IgD-negative memory B cell (primary cell): ENCODE data around the gene SEPTIN5. TPM values are rescaled to one million over a fixed set of nuclear protein-coding genes. Genes with fewer than 3 reads are reported as not detected.

ENCODE experiments used
- H3K27ac Mint-ChIP-seq, 3 donors: one replicate each; pipeline ENCODE4 v1.8.0; 2020 to 2022; ENCODE audit warnings: mild to moderate bottlenecking in 3 of 3, mixed read lengths in 3 of 3, moderate library complexity in 1 of 3
- H3K27me3 Mint-ChIP-seq: one replicate; pipeline ENCODE4 v1.8.0; 2021; ENCODE audit warnings: mixed read lengths
- H3K36me3 Mint-ChIP-seq: one replicate; pipeline ENCODE4 v1.8.0; 2020; ENCODE audit warnings: mild to moderate bottlenecking, mixed read lengths
- H3K4me1 Mint-ChIP-seq, 3 donors: one replicate each; pipeline ENCODE4 v1.8.0; 2020 to 2022; ENCODE audit warnings: mixed read lengths in 3 of 3, mild to moderate bottlenecking in 1 of 3
- H3K4me3 Mint-ChIP-seq, 4 donors: one replicate each; pipeline ENCODE4 v1.8.0; 2020 to 2022; ENCODE audit warnings: mild to moderate bottlenecking in 4 of 4, mixed read lengths in 4 of 4, moderate library complexity in 3 of 4
- H3K9me3 Mint-ChIP-seq, 3 donors: one replicate each; pipeline ENCODE4 v1.8.0; 2020 to 2021; ENCODE audit warnings: mixed read lengths in 3 of 3, mild to moderate bottlenecking in 1 of 3
- polyA plus RNA-seq: library from polyadenylated mRNA; unstranded; fragments of 300-500 nt; fragmentation: Illumina TruSeq; gene quantifications from one replicate; pipeline ENCODE4 v1.2.3, GENCODE V29; 2021

Gene SEPTIN5
- polyA plus RNA-seq, 1 donor from 2014 or later, result 0.43 TPM

GRCh38 chr22:19740586-19740985 lies 26.3 kb downstream of the SEPTIN5 start:
- Mint-ChIP-seq H3K4me3 (no peak overlapping the region), H3K27me3 (no peaks in the 10 kb centered on the region), H3K9me3 (no peaks in the 10 kb centered on the region), H3K4me1 (no peaks in the 10 kb centered on the region), H3K36me3 (no peaks in the 10 kb centered on the region), H3K27ac (no peak overlapping the region)

GRCh38 chr22:19741053-19741452 lies 26.8 kb downstream of the SEPTIN5 start:
- Mint-ChIP-seq H3K4me3 (no peak overlapping the region), H3K4me1 (no peaks in the 10 kb centered on the region), H3K36me3 (no peaks in the 10 kb centered on the region), H3K27me3 (no peaks in the 10 kb centered on the region), H3K9me3 (no peaks in the 10 kb centered on the region), H3K27ac (no peak overlapping the region)

DNA sequence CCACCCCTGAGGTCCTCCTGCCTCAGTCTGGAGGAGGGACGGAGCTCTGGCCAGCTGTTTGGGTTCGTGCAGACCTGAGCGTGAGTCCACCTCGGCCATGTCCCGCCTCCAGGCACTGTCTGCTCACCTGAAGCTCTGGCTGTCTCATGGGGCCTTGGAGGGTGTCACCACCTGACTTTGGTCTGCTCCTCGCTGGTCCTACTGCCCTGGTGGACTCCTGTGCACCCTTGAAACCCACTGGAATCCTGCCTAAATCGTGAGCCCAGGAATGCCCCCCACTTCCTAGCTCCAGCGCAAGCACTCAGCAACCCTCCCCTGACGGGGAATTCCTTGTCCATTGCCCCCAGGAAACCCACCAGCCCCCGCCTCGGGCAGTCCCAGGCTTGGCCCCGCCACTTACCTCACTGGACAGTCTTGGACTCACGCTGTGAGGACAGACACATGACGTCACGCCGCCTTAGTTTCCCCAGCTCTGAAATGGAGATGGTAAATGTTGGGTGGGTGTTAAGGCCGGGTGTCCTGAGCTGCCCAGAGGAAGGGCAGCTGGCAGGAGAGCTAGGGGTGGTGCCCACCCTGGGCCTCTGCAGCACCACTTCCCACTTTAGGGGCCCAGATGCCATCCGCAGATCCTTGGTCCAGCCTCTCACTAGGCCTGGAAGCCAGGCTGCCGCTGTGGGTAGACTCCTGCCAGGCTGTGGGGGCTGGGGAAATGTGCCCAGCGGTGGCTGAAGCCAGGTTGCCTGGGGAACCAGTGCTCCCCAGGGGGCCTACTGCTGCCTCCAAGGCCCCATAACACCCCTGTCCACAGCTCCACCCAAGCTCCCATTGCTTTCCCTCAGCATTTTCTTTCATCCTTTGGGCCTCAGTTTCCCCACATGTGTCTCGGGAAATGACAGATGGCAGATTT lies 28.1 kb downstream of the SEPTIN5 start:
- Mint-ChIP-seq H3K9me3 (no peaks in the 10 kb centered on the region), H3K4me1 (no peaks in the 10 kb centered on the region), H3K4me3 (no peak overlapping the region), H3K27me3 (no peaks in the 10 kb centered on the region), H3K27ac (no peak overlapping the region), H3K36me3 (no peaks in the 10 kb centered on the region)

DNA sequence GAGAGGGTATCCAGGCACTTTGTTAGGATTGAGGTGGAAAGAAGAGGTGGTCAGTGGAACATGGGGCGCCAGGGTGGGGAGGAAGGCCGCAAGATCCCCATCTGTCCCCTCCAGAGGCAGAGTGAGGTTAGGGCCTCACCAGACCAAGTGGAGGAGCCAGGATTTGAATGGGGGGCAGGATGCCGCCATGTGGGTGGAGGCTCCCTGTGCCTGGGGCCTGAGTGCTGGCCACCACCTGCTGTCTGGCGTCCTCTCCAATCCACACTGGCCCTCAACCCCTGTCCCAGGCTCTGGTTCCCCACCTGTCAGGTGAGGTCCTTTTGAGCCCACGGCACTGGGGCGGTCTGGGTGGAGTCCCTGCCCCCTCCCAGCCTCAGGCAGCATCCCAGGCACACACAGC lies 28.8 kb downstream of the SEPTIN5 start:
- H3K4me1 Mint-ChIP-seq, result no peaks in the 10 kb centered on the region
- no peak overlapping the region for H3K27ac Mint-ChIP-seq
- H3K27me3 Mint-ChIP-seq, result no peaks in the 10 kb centered on the region
- no peak overlapping the region for H3K4me3 Mint-ChIP-seq
- no peaks in the 10 kb centered on the region for H3K36me3 Mint-ChIP-seq
- no peaks in the 10 kb centered on the region for H3K9me3 Mint-ChIP-seq

GRCh38 chr22:19743651-19744050 lies 29.3 kb downstream of the SEPTIN5 start:
- Mint-ChIP-seq H3K27me3 (no peaks in the 10 kb centered on the region), H3K9me3 (no peaks in the 10 kb centered on the region), H3K4me3 (no peak overlapping the region), H3K36me3 (no peaks in the 10 kb centered on the region), H3K27ac (no peak overlapping the region), H3K4me1 (no peaks in the 10 kb centered on the region)

DNA sequence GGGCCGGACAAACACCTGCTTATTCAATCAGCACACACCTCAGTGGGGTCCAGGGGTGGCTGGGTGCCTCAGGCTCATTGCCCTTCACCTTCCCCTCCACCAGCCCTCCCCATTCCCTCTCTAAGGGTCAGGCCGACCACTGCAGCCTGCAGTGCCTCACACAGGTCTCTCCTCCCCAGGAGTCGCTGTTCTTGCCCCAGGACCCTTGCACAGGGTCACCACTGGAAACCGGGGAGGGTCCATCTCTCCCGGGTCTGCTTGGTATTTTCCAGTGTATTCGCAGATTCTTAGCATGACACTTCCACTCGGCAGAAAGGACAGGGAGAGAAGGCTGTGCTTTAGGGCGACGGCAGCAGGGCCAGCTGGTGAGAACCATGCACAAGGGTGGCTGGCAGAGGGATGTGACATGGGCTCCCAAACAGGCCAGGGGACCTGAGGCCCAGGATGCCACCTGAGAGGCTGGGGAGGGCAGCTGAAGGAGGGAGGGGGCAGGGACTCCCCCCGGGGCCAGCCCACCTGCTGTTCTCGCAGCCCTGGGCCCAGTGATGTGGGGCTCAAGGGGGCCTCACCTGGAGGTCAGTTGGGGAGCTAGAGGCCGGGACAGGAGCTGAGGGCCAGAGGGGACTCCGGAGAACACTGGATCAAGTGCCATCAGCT lies 30.2 kb downstream of the SEPTIN5 start:
- peaks cover 3% of the 10 kb centered on the region for H3K27me3 Mint-ChIP-seq
- no peaks in the 10 kb centered on the region for H3K36me3 Mint-ChIP-seq
- H3K9me3 Mint-ChIP-seq, result no peaks in the 10 kb centered on the region
- H3K4me1 Mint-ChIP-seq, result no peaks in the 10 kb centered on the region
- H3K27ac Mint-ChIP-seq, result no peak overlapping the region
- no peak overlapping the region for H3K4me3 Mint-ChIP-seq

DNA sequence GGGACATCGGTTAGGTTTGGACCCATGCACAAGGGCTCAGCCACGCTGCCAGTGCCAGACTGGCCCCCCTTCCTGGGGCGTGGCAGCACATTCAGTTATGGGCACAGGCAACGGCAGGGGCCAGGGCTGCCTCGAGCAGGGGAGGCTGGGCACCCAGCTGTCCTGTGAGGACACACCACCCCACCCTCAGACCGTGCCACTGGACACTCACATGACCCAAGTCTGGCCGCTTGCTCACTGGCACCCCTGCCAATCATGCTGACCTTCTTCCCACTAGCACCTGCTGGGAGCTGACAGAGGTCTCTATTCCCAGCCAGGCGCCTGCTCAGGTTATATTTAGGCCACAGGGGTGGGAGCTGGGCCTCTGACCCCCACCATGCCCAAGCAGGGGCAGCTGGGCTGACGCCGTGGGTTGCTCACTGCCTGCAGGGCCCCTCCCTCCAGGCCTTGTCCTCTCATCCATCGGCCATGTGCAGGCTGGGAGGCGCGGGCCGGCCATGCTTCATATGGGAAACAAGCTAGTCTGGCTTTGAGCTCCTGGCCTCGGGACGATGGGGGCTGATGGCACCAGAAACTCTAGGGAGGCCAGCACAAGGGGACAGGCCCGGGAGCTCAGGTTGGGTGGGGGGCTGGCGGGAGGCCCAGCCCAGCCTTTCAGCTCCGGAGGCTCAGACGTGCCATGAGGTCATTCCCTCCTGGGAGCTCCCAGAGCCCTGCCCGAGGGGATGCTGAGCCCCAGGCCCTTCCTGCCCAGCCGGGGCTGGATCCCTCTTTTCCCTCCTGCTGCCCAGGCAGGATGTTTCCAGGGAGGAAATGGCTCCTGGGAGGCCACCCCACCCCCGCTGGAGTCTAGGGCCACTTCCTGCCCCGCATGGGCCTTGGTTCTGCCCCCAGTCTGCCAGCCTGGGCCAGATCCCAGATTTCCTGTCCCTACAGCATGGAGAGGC lies 31.1 kb downstream of the SEPTIN5 start:
- Mint-ChIP-seq H3K4me3 (no peak overlapping the region), H3K27ac (no peak overlapping the region), H3K4me1 (no peaks in the 10 kb centered on the region), H3K9me3 (no peaks in the 10 kb centered on the region), H3K27me3 (peaks cover 3% of the 10 kb centered on the region), H3K36me3 (no peaks in the 10 kb centered on the region)

DNA sequence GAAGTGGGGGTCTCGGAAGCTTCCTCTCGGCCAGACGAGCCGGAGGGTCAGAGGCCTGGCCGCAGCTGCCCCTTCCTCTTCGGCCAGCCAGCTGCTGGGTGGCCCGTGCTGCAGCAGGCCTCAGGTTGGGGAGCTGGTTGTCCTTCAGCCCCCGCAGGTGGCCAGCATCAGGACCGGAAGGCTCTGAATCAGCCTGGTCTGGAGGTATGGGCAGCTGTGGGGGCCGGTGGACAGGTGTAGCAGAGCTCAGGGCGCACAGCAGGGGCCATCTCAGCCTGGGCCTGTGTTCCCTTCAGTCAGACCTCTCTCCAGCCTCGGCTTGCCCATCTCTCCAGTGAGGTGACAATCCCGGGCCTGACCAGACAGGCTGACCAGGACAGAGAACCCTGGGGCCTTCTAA lies 32.4 kb downstream of the SEPTIN5 start:
- H3K4me1 Mint-ChIP-seq, result no peaks in the 10 kb centered on the region
- H3K27ac Mint-ChIP-seq, result no peak overlapping the region
- H3K36me3 Mint-ChIP-seq, result no peaks in the 10 kb centered on the region
- peaks cover 3% of the 10 kb centered on the region for H3K27me3 Mint-ChIP-seq
- no peaks in the 10 kb centered on the region for H3K9me3 Mint-ChIP-seq
- no peak overlapping the region for H3K4me3 Mint-ChIP-seq

- Mint-ChIP-seq H3K36me3 (no peaks in the 10 kb centered on the region), H3K27ac (no peak overlapping the region), H3K27me3 (peaks cover 4% of the 10 kb centered on the region), H3K9me3 (no peaks in the 10 kb centered on the region), H3K4me1 (no peaks in the 10 kb centered on the region), H3K4me3 (no peak overlapping the region)
Measured at GRCh38 chr22:19747551-19747950, 33.2 kb downstream of the SEPTIN5 start.

- H3K27ac Mint-ChIP-seq, result no peak overlapping the region
Measured at GRCh38 chr22:19748139-19748538, 33.8 kb downstream of the SEPTIN5 start.

GRCh38 chr22:19748991-19749664 lies 34.8 kb downstream of the SEPTIN5 start:
- Mint-ChIP-seq H3K27ac (no peak overlapping the region), H3K4me3 (no peak overlapping the region), H3K9me3 (no peaks in the 10 kb centered on the region), H3K27me3 (peaks cover 17% of the 10 kb centered on the region), H3K36me3 (no peaks in the 10 kb centered on the region), H3K4me1 (no peaks in the 10 kb centered on the region)

More at GRCh38 chr22:19748139-19748538, 33.8 kb downstream of the SEPTIN5 start:
- H3K4me3 Mint-ChIP-seq, result no peak overlapping the region
- no peaks in the 10 kb centered on the region for H3K9me3 Mint-ChIP-seq
- peaks cover 9% of the 10 kb centered on the region for H3K27me3 Mint-ChIP-seq
- no peaks in the 10 kb centered on the region for H3K36me3 Mint-ChIP-seq
- no peaks in the 10 kb centered on the region for H3K4me1 Mint-ChIP-seq

DNA sequence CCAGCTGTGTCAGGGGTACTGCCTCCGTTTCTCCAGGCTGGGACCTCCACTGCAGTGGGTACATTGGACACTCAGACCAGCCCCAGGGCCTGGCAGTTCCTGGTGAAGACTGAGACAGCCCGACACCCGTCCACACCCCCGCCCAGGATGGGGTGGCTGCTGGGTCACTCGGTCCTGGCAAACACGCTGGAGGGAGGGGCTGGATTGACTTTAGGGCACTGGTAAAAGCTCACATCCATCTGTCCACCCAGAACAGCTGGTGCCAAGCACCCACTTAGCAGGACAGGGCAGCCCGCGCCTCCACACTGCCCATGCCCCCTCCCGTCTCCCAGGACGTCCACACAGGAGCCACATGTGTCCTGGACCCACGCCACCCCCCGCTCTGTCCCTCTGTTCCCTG lies 35.6 kb downstream of the SEPTIN5 start:
- no peaks in the 10 kb centered on the region for H3K9me3 Mint-ChIP-seq
- peaks cover 23% of the 10 kb centered on the region for H3K27me3 Mint-ChIP-seq
- H3K36me3 Mint-ChIP-seq, result no peaks in the 10 kb centered on the region
- H3K27ac Mint-ChIP-seq, result no peak overlapping the region
- no peak overlapping the region for H3K4me3 Mint-ChIP-seq
- H3K4me1 Mint-ChIP-seq, result no peaks in the 10 kb centered on the region

DNA sequence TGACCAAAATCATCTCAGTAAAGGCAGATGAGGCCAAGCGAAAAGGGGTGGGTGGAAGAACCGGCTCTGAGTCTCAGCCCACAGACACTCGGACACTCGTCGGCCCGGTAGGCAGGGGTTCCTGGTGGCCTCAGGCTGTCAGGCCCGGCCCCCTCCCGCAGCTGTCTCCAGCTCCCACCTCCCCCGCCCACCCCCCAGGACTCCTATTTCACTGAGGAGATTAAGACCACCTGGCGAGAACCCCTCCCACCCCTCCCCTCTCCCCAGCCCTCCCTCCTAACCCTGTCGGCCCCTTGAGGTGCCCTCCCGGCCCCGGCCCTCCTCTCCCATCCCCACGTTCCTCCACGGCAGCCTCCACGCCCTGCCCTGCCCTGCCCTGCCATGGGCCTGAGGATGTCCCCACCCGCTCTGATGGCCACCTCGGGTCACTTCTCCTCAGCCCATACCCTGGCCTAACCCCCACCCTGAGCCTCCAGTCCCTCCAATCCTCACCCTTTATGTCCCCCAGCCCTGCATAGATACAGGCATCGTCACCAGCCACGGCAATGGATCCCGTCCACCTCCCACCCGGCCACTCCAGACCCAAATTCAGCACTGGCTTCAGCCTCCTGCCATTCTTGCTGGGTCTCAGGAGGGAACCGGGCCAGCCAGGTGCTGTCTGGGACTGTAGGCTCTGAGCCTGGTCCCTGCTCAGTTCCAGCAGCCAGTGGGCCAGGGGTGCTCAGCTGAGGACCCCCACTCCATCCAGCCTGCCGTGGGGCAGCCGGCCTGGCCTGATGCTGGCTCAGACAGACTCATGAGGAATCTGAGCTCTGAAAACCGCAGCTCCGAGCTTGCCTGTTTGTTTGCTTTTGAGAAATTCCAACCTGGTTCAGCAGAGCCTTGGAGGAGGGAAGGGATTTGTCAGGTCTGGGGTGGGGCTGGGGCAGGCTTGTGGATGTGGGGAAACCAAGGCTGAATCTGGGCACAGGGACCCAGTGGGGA lies 36.5 kb downstream of the SEPTIN5 start:
- Mint-ChIP-seq H3K27me3 (peaks cover 28% of the 10 kb centered on the region), H3K27ac (no peak overlapping the region), H3K4me3 (no peak overlapping the region), H3K36me3 (no peaks in the 10 kb centered on the region), H3K4me1 (peaks cover 0 to 1% (median 1%) of the 10 kb centered on the region in 3 donors), H3K9me3 (no peaks in the 10 kb centered on the region)
